ENCODE measurements around the gene RNF150.
A peak's percentile ranks its signal among the peaks of the same experiment; 100 is the strongest.
"Not testable (repeated sequence)": the region's sequence is repeated elsewhere in the genome, so short reads cannot be mapped to it uniquely, and the experiment has no call there.

The RNF150 gene

GRCh38 chr4:141133146-141133998, at the start of gene RNF150:
RNF150 (minus strand) TSS chr4:141133469.
- peak; percentile 64 for DNase-seq

DNA sequence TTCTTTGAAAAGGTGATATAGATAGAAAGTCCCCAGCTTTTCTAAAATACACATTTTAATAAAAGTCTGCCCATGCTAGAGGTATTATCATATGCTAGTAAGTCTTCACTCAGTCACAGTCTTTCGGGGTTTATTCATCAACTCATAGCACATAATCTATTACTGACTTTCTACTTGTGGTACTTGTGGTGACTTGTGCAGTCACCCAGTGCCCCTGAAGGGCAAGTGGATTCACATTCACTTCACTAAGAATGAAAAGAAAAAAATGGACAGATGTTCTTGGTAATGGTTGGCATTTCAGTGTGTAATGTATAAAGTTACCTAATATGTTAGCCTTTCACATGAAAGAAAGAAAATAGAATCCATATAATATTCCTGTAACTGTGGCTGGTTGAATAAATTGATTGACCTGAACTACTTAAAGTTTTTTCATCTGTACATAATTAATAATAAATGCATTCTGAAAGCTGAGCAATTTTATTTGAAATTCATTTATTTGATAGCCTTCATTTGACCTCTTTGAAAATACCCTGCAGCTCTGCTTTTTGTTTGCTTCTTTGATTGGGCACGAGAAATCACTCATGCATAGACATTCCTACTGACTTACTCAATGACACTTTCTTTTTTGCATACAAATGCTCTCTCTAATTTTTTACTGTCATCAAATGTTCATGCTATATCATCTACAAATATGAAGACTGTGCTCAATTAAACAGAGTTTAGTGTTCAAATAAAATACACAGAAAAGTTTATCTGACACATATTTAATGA, 47.9 kb upstream of the RNF150 start:
- DNase-seq, result no peak

DNA sequence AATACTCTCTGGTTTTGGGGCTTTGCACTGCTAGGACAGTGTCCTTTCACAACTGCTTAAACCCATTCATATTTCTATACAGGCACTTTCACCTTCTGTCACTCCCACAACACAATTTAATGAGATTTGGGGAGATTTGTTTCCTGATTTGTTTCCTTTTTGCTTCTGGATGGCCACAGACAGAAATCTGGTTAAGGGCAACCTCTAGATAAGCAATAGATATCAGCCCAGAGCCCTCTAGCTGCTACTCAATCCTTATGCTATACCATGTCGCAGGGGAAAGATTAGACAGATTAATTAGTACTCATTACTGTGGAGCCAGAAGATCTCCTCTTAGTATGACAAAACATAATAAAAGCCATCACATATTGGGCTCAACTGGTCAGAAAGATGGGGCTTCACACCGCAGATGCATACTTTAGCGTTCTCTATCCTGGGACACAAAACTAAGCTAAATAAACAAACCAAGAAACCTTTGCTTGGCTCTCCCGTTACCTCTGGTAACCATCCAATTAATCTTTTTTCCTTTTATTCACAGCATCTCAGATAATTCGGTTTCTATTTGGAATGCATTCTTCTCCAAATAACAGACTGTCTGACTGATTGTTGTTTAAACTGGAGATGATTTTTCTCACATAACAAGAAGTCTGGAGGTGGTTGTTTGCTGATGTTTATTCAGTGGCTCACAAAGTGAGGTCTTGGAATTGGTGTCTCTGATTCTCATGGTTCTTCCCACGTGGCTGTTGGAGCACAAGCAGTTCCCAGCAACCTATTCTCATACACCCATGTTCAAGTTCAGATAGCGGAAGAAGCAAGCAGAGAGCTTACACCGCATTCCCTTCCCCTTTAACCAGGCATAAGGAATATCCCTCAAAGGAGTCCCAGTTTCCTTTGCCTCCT, 46.5 kb upstream of the RNF150 start:
- DNase-seq, result no peak

DNA sequence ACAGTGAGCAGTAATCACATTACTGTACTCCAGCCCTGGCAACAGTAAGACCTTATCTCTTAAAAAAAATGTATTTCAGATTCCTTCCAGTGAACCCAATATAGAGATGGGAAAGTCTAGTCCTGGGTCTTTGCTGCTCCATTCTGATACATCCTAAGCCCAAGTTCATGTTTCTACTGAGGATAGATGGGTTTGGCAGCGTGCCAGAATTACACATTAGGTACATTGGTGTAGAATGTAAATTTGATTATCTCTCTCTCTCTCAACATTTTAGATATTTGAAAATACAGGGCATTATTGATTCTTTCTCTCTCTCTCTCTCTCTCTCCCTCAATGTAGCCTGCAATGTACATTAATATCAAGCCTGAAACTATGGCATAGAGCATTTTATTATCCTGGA, 43.9 kb upstream of the RNF150 start:
- no peak for DNase-seq

- no peak for DNase-seq
Observed at GRCh38 chr4:141174457-141174856, 41.2 kb upstream of the RNF150 start.

DNA sequence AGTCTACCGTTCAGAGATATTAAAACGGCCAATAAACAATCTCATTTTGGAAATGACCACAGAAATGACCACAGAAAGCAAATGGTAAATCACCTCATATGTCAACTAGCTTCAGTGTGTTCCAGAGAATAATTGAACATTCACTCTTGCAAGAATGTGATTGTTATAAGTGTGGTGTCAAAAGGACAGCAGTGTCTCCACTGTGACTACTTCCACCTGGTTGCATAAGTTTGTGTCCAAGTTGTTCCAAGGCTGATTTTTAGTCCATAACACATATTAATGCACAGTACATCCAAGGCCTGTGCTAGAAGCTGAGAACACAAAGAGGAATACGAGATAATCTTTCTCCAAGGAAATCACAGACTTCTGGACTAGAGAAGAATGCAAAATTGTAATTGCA, 37.4 kb upstream of the RNF150 start:
- DNase-seq, result no peak

- DNase-seq, result no peak
Observed at GRCh38 chr4:141169391-141169790, 36.1 kb upstream of the RNF150 start.

GRCh38 chr4:141165001-141165400, 31.7 kb upstream of the RNF150 start:
- not testable (repeated sequence) for DNase-seq

DNA sequence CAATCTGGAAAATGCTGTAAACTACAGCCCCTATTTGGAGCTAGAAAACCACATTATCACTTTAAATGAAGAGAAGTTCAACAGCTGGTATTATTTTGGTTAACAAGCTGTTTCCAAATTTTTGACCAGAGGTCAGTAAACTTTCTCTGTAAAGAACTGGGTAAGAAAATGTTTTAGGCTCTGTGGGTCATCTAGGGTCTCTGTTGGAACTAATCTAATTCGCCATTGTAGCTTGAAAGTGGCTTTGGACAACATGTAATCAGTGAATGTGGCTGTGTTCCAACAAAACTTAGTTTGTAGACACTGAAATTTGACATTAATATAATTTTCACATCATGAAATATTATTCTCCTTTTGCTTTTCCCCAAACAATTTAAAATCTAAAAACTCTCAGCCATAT, 25.8 kb upstream of the RNF150 start:
- DNase-seq, result no peak

DNA sequence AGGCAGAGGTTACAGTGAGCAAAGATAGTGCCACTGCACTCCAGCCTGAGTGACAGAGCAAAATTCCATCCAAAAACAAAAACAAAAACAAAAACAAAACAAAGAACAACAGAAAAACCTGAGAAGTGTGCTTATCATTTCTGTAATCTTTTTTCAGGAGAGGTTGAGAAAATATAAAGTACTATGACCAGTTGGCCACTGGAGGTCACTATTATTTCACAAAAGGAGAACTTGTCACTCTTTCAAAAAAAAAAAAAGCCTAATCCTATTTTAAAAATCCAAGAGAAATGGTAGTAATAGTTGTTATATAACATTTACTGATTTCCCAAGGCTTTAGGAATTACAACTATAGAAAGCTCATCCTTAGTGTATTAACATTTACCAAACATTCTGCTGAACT, 24.9 kb upstream of the RNF150 start:
- peak; percentile 10 for DNase-seq

DNA sequence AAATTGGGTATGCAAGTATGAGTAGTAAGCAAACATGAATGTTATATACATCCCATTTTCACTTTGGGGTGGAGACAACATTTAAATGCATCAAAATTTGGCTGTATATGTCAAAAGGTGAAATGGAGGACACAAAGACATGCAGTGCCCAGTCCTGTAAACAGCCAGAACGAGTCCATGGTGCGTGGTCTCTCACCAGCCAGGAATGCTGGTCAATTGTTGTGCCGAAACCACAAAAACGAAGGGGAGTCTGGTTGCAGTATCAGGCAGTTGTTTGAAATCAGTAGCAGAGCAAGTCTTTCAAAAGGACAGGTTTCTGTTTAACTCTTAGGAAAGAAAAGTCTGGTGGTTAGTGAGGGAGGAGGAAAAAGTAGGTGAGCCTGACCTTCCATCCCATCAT, 22.3 kb upstream of the RNF150 start:
- no peak for DNase-seq

DNA sequence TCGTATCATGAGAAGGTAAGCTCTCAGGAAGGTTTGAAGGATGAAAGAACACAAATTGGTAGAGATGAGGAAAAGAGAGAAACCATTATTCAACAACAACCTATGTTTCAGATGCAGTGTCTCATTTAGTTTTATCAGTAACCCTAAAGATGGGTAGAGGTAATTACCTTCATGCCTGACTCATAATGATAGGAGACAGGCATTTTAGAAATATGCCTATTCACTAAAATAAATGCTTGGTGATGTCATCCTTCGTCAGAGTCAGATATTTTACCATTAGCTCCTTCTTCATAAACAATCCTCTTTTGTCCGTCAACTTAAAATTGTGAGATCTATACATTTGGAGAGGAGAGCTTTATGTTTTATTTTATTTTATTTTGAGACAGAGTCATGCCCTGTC, 21.5 kb upstream of the RNF150 start:
- no peak for DNase-seq

- no peak for DNase-seq
Observed at GRCh38 chr4:141153751-141154510, 20.7 kb upstream of the RNF150 start.

DNA sequence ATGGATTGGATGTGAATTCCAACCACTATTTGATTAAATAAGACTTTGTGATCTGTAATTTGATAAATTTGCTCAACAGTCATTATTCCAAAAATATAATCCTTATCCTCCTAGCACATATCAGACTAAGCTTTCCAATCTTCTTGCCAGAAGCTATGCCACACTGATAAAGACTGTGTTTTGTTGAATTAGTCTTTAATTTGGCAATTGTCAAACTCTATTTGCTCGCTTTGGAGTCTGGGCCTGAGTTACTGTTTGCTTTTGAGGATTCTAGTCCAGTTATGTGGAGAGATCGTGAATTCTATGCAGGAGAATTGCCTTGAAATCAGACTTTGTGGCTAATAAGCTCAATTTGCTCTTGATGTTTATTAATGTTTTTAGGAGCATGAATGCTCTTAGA, 10.9 kb upstream of the RNF150 start:
- no peak for DNase-seq

DNA sequence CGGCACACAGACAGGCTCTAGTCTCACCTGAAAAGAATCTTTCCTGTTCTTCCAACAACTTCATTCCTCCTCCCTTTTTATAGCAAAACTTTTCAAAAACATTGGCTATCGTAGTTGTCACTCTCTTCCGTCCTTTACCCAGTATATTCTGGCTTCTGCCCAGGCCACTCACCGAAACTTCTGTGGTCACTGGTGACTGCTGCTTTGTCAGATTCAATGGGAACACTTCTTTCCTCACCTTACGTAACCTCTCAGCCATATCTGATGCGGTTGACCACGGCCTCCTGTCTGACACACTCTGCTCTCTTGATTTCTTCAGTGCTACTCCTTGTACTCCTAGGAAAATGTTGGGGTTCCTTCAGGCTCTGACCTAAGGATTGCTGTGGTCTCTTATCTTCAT, 9.2 kb upstream of the RNF150 start:
- DNase-seq, result peak; percentile 5

DNA sequence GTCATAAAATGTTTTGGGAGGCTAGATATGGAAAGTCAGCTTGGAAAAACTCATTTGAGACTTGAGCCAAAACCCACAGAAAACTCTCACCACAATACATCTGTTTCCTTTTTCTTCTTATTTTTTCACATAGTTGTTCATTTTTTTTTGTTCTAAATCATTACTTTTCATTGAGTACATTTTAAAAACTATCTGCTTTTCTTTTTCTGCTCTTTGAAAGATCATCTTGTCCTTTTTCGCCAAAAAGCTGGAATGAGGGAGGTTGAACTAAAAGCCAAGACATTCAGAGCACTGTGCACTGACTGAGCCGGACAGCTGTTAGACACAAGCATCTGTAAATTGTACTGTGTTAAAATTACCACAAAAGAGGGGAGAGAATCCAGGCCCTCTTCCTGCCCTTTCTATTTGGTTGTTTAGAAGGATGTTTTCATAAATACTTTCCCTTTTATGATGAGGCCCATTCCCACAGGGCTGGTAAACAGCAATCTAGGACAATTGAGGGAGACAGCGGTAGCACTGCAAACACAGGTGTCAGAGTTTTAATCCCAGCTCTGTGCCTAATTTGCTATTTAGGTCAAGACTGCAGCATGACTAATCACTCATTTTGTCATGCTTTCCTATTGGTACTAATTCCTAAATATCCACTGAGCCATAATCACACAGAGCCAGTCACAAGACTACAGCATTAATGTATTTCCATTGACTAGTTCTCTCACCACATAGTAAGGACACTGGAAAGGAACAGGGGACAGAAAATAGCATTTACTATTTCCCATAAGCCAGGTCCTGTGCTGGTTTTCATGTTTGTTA, 7.3 kb upstream of the RNF150 start:
- DNase-seq, result no peak

DNA sequence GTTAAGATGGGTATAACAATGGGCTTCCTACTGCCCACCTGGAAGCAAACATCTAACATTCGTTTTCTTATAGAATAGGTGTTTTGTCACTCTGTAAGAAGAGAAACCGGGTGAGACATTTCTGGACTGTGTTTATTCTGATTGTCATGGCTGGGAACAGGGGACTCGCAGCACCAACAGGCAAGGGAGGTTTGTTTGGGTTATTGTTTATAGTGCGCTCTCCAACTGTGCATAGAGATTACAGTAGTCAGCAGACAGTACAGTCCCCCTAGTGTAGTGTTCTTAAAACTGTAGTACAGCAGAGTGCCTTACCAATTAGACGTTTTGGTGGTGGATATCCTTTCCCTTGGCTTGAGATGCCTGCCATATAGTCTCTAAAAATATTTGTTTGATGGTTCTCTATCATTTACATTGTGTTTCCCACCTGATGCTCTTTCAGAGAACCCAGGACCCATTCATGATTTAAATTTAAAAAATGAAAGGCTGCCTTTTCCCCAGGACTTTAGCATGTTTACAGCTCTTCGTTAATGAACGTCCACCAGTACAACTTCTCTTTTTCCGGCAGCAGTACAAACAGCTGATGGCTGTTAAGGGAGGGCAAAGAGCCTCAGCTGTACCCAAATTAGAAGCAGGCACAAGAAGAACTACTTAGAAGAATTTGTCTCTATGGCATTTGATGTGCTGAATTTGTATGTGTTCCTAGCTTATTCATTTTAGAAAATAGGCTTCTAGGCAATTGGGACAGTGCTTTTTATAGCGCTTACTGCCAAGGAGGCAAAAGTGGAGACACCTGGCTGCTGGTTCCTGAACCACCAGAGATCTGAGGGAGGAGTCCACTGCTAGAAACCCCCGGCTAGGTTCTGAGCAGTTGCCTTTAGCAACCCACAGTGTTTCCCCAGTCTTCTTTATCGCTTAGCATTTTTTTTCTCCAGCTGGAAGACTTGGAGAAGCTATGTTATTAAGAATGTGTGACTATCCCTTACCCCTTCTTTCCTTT, 1.0 kb upstream of the RNF150 start:
- no peak for DNase-seq

DNA sequence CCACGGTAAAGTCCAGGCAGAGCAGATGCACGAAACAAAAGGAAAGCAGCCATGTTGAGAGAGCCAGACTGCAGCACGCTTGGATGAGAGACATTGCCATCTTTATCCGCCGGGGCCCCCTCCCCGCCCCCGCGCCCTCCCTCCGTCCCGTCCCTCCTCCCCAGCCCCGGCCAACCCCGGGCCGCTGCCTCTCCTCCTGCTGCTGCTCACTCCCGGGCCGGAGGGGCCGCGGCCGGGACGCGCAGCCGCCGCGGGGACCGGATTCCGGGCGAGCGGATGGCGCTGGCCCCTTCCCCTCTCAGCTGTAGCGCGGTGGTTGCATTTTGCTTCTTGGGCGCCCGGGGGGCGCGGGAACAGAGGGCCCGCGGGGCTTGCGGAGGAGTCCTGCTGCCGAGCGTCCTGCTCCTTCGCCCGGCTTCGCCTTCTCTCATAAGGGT, 542 bp downstream of the RNF150 start:
- DNase-seq, result no peak

GRCh38 chr4:141132072-141132708, 1.1 kb downstream of the RNF150 start:
- DNase-seq, result no peak

- DNase-seq, result no peak
Observed at GRCh38 chr4:141131723-141132071, 1.6 kb downstream of the RNF150 start.

Measured in activated CD4-positive, alpha-beta T cell treated with anti-CD3 and anti-CD28 coated beads, Interleukin-2, Interleukin-6, amounts not matched to agents 100 ng/mL and 50 ng/mL, durations not matched to agents 16 hours and 8 hours (primary cell).